HEK293 (cell line): ENCODE data around the gene B4GALT6.
A peak's percentile ranks its signal among the peaks of the same experiment; 100 is the strongest.

ENCODE experiments used
- GLI4 ChIP-seq: fragments of 450-650 bp; formaldehyde crosslinking; IDR thresholded peaks from 2 replicates; pipeline ENCODE4 v1.5.1; 2016; ENCODE audit warnings: missing biosample characterization, missing genetic modification characterization
- GLIS2 ChIP-seq: fragments of 450-650 bp; formaldehyde crosslinking; IDR thresholded peaks from 2 replicates; pipeline ENCODE4 v1.5.1; 2016; ENCODE audit warnings: missing biosample characterization, missing genetic modification characterization
- IKZF3 ChIP-seq: fragments of 450-650 bp; IDR thresholded peaks from 2 replicates; pipeline ENCODE4 v1.5.0; 2018; ENCODE audit warnings: missing biosample characterization, mild to moderate bottlenecking, missing genetic modification characterization, moderate library complexity
- KLF1 ChIP-seq: fragments of 450-650 bp; formaldehyde crosslinking; IDR thresholded peaks from 2 replicates; pipeline ENCODE4 v1.5.1; 2016; ENCODE audit warnings: missing biosample characterization, missing genetic modification characterization
- KLF16 ChIP-seq: fragments of 450-650 bp; formaldehyde crosslinking; IDR thresholded peaks from 2 replicates; pipeline ENCODE4 v1.5.1; 2017; ENCODE audit warnings: missing biosample characterization, missing genetic modification characterization
- KLF7 ChIP-seq: fragments of 450-650 bp; formaldehyde crosslinking; IDR thresholded peaks from 2 replicates; pipeline ENCODE4 v1.5.1; 2016; ENCODE audit warnings: missing biosample characterization, missing genetic modification characterization, borderline replicate concordance
- MEIS1 ChIP-seq: sonication (generic); formaldehyde crosslinking; IDR thresholded peaks from 2 replicates; pipeline ENCODE4 v1.8.1; 2022; ENCODE audit warnings: missing genetic modification reagents, mild to moderate bottlenecking, borderline replicate concordance
- OSR2 ChIP-seq: fragments of 450-650 bp; formaldehyde crosslinking; IDR thresholded peaks from 2 replicates; pipeline ENCODE4 v1.5.1; 2016; ENCODE audit warnings: missing biosample characterization, missing genetic modification characterization
- PRDM1 ChIP-seq: fragments of 450-650 bp; formaldehyde crosslinking; IDR thresholded peaks from 2 replicates; pipeline ENCODE4; 2016; ENCODE audit warnings: missing biosample characterization, missing genetic modification characterization
- SETDB1 ChIP-seq: IDR thresholded peaks from one replicate; pipeline ENCODE4 v1.6.1; 2017; ENCODE audit warnings: mild to moderate bottlenecking, low read length, moderate library complexity, mixed read lengths; ENCODE audit not compliant: insufficient read length
- ZBTB8A ChIP-seq: fragments of 450-650 bp; formaldehyde crosslinking; IDR thresholded peaks from 2 replicates; pipeline ENCODE4 v1.5.1; 2016; ENCODE audit warnings: missing biosample characterization, missing genetic modification characterization
- ZIC2 ChIP-seq: fragments of 450-650 bp; formaldehyde crosslinking; IDR thresholded peaks from 2 replicates; pipeline ENCODE4 v1.5.1; 2016; ENCODE audit warnings: missing biosample characterization, missing genetic modification characterization
- ZNF175 ChIP-seq: fragments of 450-650 bp; formaldehyde crosslinking; IDR thresholded peaks from 2 replicates; pipeline ENCODE4 v1.5.1; 2016; ENCODE audit warnings: missing biosample characterization, missing genetic modification characterization
- ZNF266 ChIP-seq: fragments of 450-650 bp; formaldehyde crosslinking; IDR thresholded peaks from 2 replicates; pipeline ENCODE4 v1.5.1; 2016; ENCODE audit warnings: missing biosample characterization, missing genetic modification characterization, low read depth
- ZNF324 ChIP-seq: fragments of 450-650 bp; formaldehyde crosslinking; IDR thresholded peaks from 2 replicates; pipeline ENCODE4 v1.5.1; 2016; ENCODE audit warnings: missing biosample characterization, missing genetic modification characterization
- ZNF488 ChIP-seq: fragments of 450-650 bp; formaldehyde crosslinking; IDR thresholded peaks from 2 replicates; pipeline ENCODE4 v1.5.1; 2016; ENCODE audit warnings: missing biosample characterization, missing genetic modification characterization
- ZNF501 ChIP-seq: fragments of 450-650 bp; formaldehyde crosslinking; IDR thresholded peaks from 2 replicates; pipeline ENCODE4 v1.5.1; 2016; ENCODE audit warnings: missing biosample characterization, missing genetic modification characterization
- ZNF529 ChIP-seq: fragments of 450-650 bp; formaldehyde crosslinking; IDR thresholded peaks from 2 replicates; pipeline ENCODE4 v1.5.1; 2017; ENCODE audit warnings: missing genetic modification characterization, missing biosample characterization; ENCODE audit not compliant: insufficient replicate concordance
- ZNF549 ChIP-seq: fragments of 450-650 bp; IDR thresholded peaks from 2 replicates; pipeline ENCODE4 v1.5.1; 2018; ENCODE audit warnings: missing biosample characterization, missing genetic modification characterization, mild to moderate bottlenecking, inconsistent platforms, moderate library complexity
- ZNF658 ChIP-seq: fragments of 450-650 bp; formaldehyde crosslinking; IDR thresholded peaks from 2 replicates; pipeline ENCODE4; 2016; ENCODE audit warnings: missing biosample characterization, missing genetic modification characterization
- ZNF660 ChIP-seq: fragments of 450-650 bp; IDR thresholded peaks from 2 replicates; pipeline ENCODE4 v1.5.1; 2018; ENCODE audit warnings: missing biosample characterization, mild to moderate bottlenecking, missing genetic modification characterization
- ZNF701 ChIP-seq: fragments of 450-650 bp; formaldehyde crosslinking; IDR thresholded peaks from 2 replicates; pipeline ENCODE4 v1.5.1; 2016; ENCODE audit warnings: missing biosample characterization, missing genetic modification characterization
- ZNF704 ChIP-seq: fragments of 450-650 bp; formaldehyde crosslinking; IDR thresholded peaks from 2 replicates; pipeline ENCODE4 v1.5.1; 2016; ENCODE audit warnings: missing biosample characterization, missing genetic modification characterization
- ZNF707 ChIP-seq: fragments of 450-650 bp; formaldehyde crosslinking; IDR thresholded peaks from 2 replicates; pipeline ENCODE4 v1.5.1; 2016; ENCODE audit warnings: missing biosample characterization, missing genetic modification characterization
- ZNF776 ChIP-seq: fragments of 450-650 bp; formaldehyde crosslinking; IDR thresholded peaks from 2 replicates; pipeline ENCODE4 v1.5.0; 2017; ENCODE audit warnings: missing biosample characterization, missing genetic modification characterization, borderline replicate concordance
- ZNF777 ChIP-seq: fragments of 450-650 bp; formaldehyde crosslinking; IDR thresholded peaks from 2 replicates; pipeline ENCODE4 v1.5.1; 2017; ENCODE audit warnings: missing biosample characterization, missing genetic modification characterization, borderline replicate concordance
- ZNF792 ChIP-seq: fragments of 450-650 bp; formaldehyde crosslinking; IDR thresholded peaks from 2 replicates; pipeline ENCODE4 v1.5.1; 2016; ENCODE audit warnings: missing biosample characterization, missing genetic modification characterization
- ZNF843 ChIP-seq: fragments of 450-650 bp; formaldehyde crosslinking; IDR thresholded peaks from 2 replicates; pipeline ENCODE4 v1.5.1; 2016; ENCODE audit warnings: missing biosample characterization, missing genetic modification characterization
- TF ChIP-seq, protein P1 (sequence below): fragments of 450-650 bp; formaldehyde crosslinking; IDR thresholded peaks from 2 replicates; pipeline ENCODE4 v1.5.1; 2016; ENCODE audit warnings: missing biosample characterization, missing genetic modification characterization, borderline replicate concordance
- TF ChIP-seq, protein P2 (sequence below): fragments of 450-650 bp; formaldehyde crosslinking; conservative IDR thresholded peaks from 2 replicates; pipeline ENCODE4 v1.5.1; 2016; ENCODE audit warnings: low read depth, missing biosample characterization, missing genetic modification characterization
- TF ChIP-seq, protein P3 (sequence below): fragments of 450-650 bp; formaldehyde crosslinking; optimal IDR thresholded peaks from 2 replicates; pipeline ENCODE3; 2016; ENCODE audit warnings: missing biosample characterization, mild to moderate bottlenecking, missing genetic modification characterization

Gene B4GALT6

DNA sequence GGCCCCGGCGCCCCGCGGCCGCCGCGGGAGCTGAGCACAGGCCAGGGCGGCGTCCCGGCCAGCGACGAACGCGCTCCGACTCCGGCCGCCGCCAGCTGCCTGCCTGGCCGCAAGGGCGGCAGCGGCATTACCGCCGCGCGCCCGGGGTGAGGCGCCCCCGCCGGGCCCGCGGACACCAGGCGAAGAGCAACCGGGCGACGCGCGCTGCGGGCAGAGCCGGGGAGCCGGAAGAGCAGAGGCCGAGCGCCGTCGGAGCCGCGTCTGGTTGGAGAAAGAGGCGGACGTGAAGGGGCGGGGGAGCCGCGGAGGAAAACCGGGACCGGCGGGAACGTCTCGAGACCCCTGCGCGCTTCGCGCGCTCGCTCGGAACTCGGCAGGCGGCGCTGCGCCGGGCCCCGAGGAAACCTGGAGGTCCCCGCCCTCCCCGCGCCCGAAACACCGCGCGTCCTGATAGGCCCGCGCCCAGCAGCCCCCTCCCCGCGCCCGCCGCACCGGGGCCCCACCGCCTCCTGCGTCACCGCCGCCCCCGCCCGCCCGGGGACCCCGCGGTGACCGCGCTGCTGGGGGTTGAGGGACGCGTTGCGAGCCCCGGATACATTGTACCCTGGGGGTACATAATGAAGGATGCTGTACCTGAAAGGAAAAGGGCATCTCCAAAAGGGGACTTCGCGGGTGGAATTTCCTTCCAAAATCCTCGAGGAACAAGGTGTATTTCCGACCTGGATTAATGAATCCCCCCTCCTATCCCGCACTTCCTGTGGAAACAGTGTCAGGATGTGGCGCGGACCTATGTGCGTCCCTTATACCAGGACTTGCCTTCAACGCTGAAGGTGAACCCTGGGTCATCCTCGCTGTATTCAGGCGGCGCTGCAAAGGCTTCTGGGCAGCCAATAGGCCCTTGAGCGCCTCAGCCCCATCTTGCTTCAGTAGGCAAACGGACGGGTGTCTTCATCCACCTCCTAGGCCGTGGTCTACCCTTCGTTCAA lies 1.0 kb upstream of the B4GALT6 start (continued):
- no peak for TF ChIP-seq KLF7 (tag by site-specific recombination)
- TF ChIP-seq ZNF707 (tag by site-specific recombination): no peak
- no peak for TF ChIP-seq ZNF501 (tag by site-specific recombination)
- peak; percentile 9 for TF ChIP-seq SETDB1
- no peak for TF ChIP-seq MEIS1 (CRISPR knock-in tag)
- TF ChIP-seq KLF16 (tag by site-specific recombination): no peak
- no peak for TF ChIP-seq ZNF488 (tag by site-specific recombination)
- peak; percentile 94 for TF ChIP-seq ZNF792 (tag by site-specific recombination)
- TF ChIP-seq IKZF3 (tag by site-specific recombination): peak; percentile 50
- TF ChIP-seq ZNF549 (tag by site-specific recombination): no peak
- TF ChIP-seq, protein P1, sequence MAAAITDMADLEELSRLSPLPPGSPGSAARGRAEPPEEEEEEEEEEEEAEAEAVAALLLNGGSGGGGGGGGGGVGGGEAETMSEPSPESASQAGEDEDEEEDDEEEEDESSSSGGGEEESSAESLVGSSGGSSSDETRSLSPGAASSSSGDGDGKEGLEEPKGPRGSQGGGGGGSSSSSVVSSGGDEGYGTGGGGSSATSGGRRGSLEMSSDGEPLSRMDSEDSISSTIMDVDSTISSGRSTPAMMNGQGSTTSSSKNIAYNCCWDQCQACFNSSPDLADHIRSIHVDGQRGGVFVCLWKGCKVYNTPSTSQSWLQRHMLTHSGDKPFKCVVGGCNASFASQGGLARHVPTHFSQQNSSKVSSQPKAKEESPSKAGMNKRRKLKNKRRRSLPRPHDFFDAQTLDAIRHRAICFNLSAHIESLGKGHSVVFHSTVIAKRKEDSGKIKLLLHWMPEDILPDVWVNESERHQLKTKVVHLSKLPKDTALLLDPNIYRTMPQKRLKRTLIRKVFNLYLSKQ: no peak
- peak; percentile 18; the same call in 1 of the 2 replicates for TF ChIP-seq ZNF660 (tag by site-specific recombination)
- no peak for TF ChIP-seq OSR2 (tag by site-specific recombination)
- no peak for TF ChIP-seq ZNF704
- no peak for TF ChIP-seq ZNF324
- no peak for TF ChIP-seq PRDM1
- TF ChIP-seq, protein P2, sequence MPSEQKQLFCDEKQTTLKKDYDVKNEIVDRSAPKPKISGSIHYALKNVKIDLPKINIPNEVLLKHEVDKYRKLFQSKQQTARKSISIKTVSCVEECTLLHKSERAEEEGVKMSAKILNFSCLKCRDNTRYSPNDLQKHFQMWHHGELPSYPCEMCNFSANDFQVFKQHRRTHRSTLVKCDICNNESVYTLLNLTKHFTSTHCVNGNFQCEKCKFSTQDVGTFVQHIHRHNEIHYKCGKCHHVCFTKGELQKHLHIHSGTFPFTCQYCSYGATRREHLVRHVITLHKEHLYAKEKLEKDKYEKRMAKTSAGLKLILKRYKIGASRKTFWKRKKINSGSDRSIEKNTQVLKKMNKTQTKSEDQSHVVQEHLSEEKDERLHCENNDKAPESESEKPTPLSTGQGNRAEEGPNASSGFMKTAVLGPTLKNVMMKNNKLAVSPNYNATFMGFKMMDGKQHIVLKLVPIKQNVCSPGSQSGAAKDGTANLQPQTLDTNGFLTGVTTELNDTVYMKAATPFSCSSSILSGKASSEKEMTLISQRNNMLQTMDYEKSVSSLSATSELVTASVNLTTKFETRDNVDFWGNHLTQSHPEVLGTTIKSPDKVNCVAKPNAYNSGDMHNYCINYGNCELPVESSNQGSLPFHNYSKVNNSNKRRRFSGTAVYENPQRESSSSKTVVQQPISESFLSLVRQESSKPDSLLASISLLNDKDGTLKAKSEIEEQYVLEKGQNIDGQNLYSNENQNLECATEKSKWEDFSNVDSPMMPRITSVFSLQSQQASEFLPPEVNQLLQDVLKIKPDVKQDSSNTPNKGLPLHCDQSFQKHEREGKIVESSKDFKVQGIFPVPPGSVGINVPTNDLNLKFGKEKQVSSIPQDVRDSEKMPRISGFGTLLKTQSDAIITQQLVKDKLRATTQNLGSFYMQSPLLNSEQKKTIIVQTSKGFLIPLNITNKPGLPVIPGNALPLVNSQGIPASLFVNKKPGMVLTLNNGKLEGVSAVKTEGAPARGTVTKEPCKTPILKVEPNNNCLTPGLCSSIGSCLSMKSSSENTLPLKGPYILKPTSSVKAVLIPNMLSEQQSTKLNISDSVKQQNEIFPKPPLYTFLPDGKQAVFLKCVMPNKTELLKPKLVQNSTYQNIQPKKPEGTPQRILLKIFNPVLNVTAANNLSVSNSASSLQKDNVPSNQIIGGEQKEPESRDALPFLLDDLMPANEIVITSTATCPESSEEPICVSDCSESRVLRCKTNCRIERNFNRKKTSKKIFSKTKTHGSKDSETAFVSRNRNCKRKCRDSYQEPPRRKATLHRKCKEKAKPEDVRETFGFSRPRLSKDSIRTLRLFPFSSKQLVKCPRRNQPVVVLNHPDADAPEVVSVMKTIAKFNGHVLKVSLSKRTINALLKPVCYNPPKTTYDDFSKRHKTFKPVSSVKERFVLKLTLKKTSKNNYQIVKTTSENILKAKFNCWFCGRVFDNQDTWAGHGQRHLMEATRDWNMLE (tag by site-specific recombination): peak; percentile 28; the same call in 1 of the 2 replicates
- TF ChIP-seq KLF1 (tag by site-specific recombination): peak; percentile 24; the same call in 1 of the 2 replicates
- no peak for TF ChIP-seq ZNF266 (tag by site-specific recombination)
- no peak for TF ChIP-seq GLI4 (tag by site-specific recombination)
- no peak for TF ChIP-seq ZNF843 (tag by site-specific recombination)
- no peak for TF ChIP-seq ZNF776
- no peak for TF ChIP-seq ZNF701
- TF ChIP-seq ZNF777 (tag by site-specific recombination): no peak
- TF ChIP-seq, protein P3, sequence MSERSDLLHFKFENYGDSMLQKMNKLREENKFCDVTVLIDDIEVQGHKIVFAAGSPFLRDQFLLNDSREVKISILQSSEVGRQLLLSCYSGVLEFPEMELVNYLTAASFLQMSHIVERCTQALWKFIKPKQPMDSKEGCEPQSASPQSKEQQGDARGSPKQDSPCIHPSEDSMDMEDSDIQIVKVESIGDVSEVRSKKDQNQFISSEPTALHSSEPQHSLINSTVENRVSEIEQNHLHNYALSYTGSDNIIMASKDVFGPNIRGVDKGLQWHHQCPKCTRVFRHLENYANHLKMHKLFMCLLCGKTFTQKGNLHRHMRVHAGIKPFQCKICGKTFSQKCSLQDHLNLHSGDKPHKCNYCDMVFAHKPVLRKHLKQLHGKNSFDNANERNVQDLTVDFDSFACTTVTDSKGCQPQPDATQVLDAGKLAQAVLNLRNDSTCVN: peak; percentile 80
- no peak for TF ChIP-seq ZNF658
- TF ChIP-seq ZIC2 (tag by site-specific recombination): 0 out of 2 replicates have a peak, but pooled peaks have one; percentile 28
- peak; percentile 89 for TF ChIP-seq ZBTB8A
- no peak for TF ChIP-seq ZNF175
- peak; percentile 70 for TF ChIP-seq GLIS2 (tag by site-specific recombination)
- TF ChIP-seq ZNF529 (tag by site-specific recombination): no peak
